ENCODE results near the gene SMURF1.

Gene SMURF1

DNA sequence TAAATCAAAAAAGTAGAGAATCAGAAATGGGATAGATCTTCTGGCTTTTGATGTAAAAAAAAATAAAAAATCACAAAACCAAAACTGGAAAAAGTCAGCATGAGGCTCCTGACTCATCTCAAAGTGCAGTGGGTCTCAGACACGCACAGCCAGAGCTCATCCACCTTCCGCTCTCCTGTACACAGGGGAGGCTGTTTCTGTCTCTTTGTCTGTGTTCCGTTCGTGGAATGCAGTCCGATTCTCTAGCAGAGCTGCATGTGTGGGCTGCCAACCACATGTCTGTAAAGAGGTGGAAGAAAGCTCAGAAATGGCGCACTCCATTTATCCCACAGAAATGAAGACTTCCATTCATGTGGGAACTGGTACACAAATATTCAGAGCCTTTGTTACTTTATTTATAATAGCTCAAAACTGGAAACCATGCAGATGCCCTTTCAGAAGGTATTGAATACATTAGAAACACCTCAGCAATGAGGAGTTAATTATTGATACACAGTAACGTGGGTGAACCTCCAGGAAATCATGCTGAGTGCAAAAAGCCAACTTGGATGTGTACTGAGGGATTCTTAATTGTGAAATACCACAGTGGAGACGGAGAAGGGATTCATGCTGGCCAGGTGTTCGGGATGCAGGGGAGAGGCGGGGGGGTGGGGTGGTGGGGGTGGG lies 142.3 kb downstream of the SMURF1 start:
- DNase-seq, result no peak

DNA sequence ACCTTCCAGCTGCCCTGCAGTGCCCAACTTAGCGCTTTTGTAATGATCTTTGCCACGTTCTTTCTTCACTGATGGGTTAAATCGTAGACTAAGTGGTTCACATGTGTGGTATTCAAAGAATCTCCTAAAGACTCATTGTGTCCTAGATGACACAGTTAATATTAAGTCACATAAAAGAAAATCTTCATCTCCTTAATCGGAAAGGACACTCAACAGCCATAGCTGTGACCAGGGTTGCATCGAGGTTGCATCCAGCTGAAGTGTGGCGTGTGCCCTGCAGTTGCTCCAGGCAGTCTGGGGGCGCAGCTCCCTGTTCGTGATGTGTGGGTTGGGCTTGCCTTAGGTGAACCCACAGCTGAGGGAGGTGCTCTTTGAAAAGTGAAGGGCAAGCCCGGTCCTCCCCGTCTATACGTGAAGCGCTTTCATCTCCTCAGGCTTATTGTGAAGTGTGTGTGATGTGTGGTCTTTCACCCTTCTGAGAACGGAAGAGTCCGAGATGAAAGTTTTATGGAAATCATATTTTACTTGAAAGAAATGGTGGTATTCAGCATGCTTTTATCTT lies 142.9 kb downstream of the SMURF1 start:
- no peak for DNase-seq

- no peak for DNase-seq
Observed at GRCh38 chr7:99000196-99000903, 143.6 kb downstream of the SMURF1 start.

DNA sequence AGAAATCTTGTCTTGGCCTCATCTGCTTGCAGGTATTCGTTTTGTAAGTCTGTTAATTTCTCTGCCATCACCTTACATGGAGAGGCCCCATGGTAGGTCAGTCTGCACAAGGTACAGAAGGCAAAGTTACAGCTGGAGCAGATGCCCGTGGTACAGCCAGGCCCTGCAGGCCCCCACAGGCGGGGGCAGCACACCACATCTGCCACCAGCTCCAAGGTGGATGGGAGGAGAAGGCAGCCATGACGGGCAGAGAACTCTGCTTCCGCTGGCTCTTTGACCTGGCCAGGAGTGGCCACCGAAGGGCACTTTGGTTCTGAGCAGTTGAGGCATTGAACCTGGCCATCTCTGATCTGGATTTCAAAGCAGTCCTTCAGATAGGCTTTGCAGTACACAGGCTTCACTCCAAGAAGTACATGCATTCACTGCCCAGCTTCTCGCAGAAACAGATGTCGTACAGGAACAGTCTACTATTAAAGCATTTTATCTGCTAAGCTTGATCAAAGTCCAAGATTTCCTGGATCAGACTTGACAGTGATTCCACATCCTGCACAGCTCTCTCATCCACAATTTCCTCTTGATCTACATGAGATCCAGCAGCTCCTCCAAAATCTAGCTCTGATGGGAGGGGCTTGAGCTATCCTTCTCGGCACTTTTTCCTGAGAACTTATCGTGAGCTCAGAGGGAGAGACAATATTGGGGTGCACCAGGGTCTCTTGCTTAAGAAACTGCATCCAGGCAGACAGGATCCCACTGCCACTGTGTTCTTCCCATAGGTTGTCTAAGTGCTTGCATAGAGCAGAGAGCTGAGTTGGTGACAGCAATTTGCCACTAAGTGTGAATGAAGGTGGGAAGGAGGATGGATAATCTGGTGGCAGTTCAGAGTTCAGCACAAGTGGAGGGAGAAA lies 144.8 kb downstream of the SMURF1 start:
- no peak for DNase-seq

GRCh38 chr7:98997846-98998245 lies 146.1 kb downstream of the SMURF1 start:
- DNase-seq, result no peak

DNA sequence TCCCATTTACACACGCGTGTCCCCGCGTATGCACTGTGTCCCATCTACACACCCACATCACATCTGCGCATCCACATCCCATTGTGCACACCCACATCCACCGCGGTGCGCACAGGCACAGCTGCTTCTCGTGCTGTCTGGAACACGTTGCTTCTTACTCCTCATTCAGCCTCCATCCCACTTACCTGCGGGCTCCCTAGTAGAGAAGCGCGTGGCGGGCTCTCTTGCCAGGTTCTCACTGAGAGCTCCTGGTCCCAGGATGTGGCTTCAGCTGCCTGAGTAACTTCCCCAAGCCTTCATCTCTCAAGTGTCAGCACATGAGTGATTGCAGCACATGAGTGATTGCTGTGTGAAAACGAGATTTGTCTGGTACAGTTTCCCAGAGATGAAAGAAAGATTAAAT lies 147.8 kb downstream of the SMURF1 start:
- no peak for DNase-seq

- no peak for DNase-seq
Observed at GRCh38 chr7:98995523-98996149, 148.3 kb downstream of the SMURF1 start.

GRCh38 chr7:98995111-98995510 lies 148.8 kb downstream of the SMURF1 start:
- no peak for DNase-seq

- DNase-seq, result no peak
Observed at GRCh38 chr7:98994046-98994944, 149.6 kb downstream of the SMURF1 start.

DNA sequence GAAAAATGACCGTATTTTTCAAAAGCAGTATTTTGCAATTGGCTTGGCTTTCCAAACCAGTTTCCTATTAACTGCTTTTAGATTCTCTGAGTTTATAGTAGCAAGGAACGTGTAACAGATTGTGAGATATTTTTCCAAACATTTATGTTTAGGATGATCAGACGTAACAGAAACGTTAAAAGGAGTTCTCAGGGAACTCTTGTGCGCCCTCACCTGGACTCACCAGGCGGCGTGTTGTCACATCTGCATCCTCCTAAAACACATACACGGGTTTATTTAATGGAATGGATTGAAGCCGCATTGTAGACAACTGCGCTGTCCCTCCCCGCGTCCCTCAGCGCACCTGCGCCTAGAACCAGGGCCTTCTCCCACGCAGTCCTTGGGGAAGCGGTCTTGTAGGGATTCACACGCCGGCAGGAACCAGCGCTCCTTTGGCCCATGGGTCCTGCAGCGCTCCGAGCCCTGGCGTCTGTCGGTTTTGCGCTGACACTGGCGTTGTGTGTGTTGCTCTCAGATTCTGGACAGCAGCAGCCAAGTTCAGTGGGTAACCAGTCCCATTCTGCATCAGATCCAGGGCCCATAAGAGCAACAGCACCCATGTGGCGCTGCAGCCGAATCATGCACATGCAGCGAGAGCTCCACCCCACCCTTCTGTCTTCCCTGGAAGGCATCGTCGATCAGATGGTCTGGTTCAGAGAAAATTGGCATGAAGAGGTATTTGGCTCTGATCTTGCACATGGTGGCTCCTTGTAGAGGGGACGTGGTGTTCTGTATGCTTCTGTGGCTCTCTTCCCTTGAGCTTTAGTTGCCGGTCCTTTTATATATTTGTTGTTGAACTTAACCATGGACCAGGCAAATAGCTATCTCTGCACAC lies 150.6 kb downstream of the SMURF1 start:
- DNase-seq, result no peak

- no peak for DNase-seq
Observed at GRCh38 chr7:98992076-98992475, 151.8 kb downstream of the SMURF1 start.

- no peak for DNase-seq
Observed at GRCh38 chr7:98991141-98991540, 152.8 kb downstream of the SMURF1 start.

DNA sequence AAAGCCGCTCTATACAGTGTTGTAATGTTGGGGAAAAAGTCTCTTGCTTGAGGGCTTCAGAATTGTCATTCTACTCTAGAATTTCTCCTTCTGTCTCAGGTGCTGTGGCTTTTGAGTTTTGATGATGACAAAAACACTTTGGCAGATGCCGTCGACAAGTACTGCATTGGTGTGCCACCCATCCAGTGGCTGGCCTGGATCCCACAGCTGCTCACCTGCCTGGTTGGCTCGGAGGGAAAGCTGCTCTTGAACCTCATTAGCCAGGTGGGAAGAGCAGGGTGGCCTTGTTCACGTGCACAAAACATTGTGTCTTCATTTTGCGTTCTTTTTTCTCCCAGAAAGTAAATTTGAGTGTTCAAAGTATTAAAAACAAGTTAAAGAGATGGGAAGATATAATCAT lies 153.6 kb downstream of the SMURF1 start:
- no peak for DNase-seq

DNA sequence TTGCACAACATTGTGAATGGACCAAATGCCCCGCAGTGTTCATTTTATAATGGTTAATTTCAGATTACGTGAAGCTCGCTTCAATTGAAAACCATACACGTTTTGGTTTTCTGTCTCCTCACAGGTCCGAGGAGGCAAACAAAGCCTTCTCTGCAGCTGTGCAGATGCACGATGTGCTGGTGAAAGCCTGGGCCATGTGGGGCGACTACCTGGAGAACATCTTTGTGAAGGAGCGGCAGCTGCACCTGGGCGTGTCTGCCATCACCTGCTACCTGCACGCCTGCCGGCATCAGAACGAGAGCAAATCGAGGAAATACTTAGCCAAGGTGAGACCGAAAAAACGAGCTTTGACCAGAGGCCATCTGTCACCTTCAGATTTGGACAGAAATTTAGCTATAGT lies 155.3 kb downstream of the SMURF1 start:
- DNase-seq, result no peak

GRCh38 chr7:98985945-98986344 lies 158.0 kb downstream of the SMURF1 start:
- no peak for DNase-seq

DNA sequence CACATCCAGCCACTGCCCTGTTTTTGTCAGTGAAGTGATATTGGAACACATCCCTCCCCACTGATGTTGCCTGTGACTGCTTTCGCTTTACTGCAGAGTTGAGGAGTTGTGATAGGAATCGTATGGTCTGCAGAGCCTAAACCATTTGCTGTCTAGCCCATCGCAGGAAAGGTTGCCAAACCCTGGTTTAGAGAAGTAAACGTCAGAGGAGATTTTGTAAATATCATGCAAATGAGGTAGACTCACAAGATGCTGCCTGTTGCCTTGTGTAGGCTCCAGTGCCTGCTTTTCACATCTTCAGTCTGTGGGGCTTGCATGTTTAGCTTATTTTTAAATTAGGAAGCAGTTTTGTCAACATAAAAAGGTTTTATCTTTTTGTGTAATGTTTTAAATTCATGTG lies 158.5 kb downstream of the SMURF1 start:
- no peak for DNase-seq

- no peak for DNase-seq
Observed at GRCh38 chr7:98984126-98984525, 159.8 kb downstream of the SMURF1 start.

DNA sequence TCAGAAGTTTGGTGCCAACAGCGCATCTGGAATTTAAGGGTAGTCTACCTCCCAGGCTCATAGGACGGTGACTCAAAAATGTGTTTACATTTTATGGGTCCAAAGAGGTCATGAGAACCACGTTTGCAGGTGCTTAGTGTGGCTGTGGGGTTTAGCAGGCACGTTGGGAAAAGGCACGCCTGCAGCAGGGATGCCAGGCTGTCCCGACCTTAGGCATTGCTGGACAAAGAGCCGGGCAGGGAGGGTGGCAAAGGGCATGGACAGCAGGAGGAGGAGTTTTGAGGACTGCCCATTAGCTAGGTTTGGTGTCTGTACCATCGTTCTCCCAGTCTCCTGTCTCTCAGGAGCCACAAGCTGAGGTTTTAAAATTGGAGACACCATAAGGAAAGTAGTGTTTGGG lies 161.2 kb downstream of the SMURF1 start:
- no peak for DNase-seq

- no peak for DNase-seq
Observed at GRCh38 chr7:98981701-98982100, 162.2 kb downstream of the SMURF1 start.

GRCh38 chr7:98978672-98979071 lies 165.2 kb downstream of the SMURF1 start:
- no peak for DNase-seq
